GM12801 (cell line): Measurements from ENCODE around the gene HSFY2.
"Not testable (repeated sequence)": the region's sequence is repeated elsewhere in the genome, so short reads cannot be mapped to it uniquely, and the experiment has no call there.

Experiments used
- TF ChIP-seq, protein P1 (sequence below): IDR thresholded peaks from one replicate; pipeline ENCODE4 v1.5.1; 2011; ENCODE audit warnings: control low read depth; ENCODE audit not compliant: insufficient read length; ENCODE audit errors: extremely low read depth

Gene HSFY2

GRCh38 chrY:18773635-18774034, at the start of gene HSFY2:
Gene HSFY2 (minus strand): TSS chrY:18773735. CDS start chrY:18773618, 117 bp downstream.
- TF ChIP-seq, protein P1, sequence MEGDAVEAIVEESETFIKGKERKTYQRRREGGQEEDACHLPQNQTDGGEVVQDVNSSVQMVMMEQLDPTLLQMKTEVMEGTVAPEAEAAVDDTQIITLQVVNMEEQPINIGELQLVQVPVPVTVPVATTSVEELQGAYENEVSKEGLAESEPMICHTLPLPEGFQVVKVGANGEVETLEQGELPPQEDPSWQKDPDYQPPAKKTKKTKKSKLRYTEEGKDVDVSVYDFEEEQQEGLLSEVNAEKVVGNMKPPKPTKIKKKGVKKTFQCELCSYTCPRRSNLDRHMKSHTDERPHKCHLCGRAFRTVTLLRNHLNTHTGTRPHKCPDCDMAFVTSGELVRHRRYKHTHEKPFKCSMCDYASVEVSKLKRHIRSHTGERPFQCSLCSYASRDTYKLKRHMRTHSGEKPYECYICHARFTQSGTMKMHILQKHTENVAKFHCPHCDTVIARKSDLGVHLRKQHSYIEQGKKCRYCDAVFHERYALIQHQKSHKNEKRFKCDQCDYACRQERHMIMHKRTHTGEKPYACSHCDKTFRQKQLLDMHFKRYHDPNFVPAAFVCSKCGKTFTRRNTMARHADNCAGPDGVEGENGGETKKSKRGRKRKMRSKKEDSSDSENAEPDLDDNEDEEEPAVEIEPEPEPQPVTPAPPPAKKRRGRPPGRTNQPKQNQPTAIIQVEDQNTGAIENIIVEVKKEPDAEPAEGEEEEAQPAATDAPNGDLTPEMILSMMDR, result not testable (repeated sequence)
